Left colon (tissue), 2 donors: ENCODE measurements around the gene EAF1. TPM values are rescaled to one million over a fixed set of nuclear protein-coding genes. Genes with fewer than 3 reads are reported as not detected.
"Not testable (repeated sequence)": the region's sequence is repeated elsewhere in the genome, so short reads cannot be mapped to it uniquely, and the experiment has no call there.

Experiments used
- ATAC-seq: fragments of 200-7000 bp; cut with Tn5 transposase; one replicate; pipeline ENCODE4 v1.9.1; 2020; ENCODE audit warnings: mild to moderate bottlenecking, moderate library complexity
- DNase-seq, 2 donors: peaks; one replicate each; pipeline ENCODE4 v3.0.0-alpha.2; 2020
- intact Hi-C, 2 donors: fragments of 100-400 bp; cut with DNase I in 1 of 2; cut with micrococcal nuclease in 1 of 2; formaldehyde crosslinking; loops; one replicate each; pipeline versions ENCODE4 v1.11.2 to v1.14.0; 2022; cut with DNase I, micrococcal nuclease
- long read RNA-seq: library from polyadenylated mRNA; unstranded; transcript quantifications from one replicate; pipeline ENCODE4 v2.0.0, GENCODE V29; 2021
- total RNA-seq, 2 donors: library from RNA; stranded (reverse); fragmentation: NEBNext Ultra II Directional; extraction: Animal tissue kit (Norgen Biotek cat#: 25700); gene quantifications; one replicate each; pipeline ENCODE4 v1.2.1, GENCODE V29; 2021
- donor health status: DM: no; HTN: no; CAD: no.
- donor health status: DM: yes; HTN: yes; CAD: no.

The EAF1 gene
- 10 to 100 TPM; 21.4 to 22.4 TPM for total RNA-seq
- long read RNA-seq, full-length matches to known transcripts: 5 of 9 reads
- long read RNA-seq, partial matches to known transcripts: 1 of 9 reads
- long read RNA-seq, other reads (novel, unspliced or antisense): 3 of 9 reads

DNA sequence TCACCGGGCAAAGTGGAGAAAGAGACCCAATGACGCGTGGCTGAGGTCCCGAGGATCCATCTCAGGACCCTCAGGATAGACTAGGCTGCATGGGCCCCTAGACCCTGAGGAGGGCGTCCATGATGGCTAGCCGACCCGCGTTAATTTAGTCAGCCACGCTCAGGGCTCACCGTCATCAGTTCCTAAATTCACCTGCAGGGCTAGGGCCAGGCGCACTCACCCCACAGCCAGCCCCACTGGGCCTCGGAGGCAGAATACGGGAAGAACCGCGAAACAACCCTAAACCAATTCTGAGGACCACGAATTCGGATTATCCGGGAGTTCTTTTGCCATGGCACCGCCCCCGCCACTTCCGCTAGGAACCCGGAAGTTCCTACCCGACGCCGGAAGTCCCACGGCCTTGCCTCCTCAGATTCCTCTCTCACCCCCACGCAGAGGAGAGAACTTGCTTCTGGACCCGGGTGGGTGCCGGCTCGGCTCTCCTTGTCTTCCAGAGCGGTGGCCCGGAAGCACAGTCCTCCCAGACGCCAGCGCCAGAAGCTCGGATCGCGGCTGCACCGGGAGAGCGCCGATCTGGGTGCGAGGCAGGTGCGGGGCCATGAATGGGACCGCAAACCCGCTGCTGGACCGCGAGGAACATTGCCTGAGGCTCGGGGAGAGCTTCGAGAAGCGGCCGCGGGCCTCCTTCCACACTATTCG lies at the start of gene EAF1, which contains the start of gene METTL6:
Gene EAF1, plus strand, starts transcription at position 417 of the 699 bp plus-strand sequence. Its CDS starts 182 bp downstream, at position 599.
Gene METTL6, minus strand, starts transcription at position 363 of the 699 bp plus-strand sequence. CDS start 1,033 bp downstream, outside the sequence.
- intact Hi-C loops: no loop called here
- DNase-seq (peak; percentile 78 to 90), ATAC-seq (peak; percentile 94)

DNA sequence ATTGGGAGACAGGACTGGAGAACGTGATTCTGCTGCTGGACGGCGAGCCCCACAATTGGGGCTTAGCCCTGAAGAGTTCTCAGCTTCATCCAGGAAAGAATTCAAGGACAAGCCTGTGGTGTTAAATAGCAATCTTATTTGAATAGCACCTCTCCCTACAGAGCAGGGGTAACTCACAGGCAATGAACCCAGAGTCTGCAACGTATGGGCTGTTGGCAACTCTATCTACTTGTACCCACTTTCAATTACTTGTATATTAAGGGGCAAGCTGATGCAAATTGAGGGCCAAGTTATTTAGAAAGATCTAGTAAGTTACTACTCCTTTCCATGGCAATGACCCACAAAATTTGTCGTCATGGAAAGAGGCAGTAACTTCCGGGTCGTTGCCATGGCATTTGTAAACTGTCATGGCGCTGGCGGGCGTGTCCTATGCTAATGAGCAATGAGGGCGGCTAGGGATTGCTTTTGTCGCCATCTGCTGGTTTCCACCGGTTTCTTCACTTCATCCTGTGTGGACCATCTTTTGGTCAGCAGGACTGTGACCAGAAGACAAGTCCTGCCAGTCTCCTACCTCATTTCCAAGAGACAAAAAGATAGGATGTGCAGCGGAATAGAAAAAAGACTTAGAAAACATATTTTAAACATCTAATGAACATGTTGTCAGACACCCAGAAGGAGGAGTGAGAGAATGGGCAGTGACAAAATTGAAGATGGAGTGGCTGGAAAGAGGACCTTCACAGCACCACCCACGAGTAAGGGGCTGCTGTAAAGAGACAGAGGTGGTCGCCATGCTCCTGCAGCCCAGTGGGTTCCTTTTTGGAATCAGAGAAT lies 49.2 kb upstream of the EAF1 start:
- peak; percentile 91 for ATAC-seq
- intact Hi-C loops: loop anchor here in 1 of 2 donors (5.0 kb wide), 1 partner anchor 111 kb away; no protein-coding TSS in a partner anchor
- peak; percentile 95 to 96 for DNase-seq

DNA sequence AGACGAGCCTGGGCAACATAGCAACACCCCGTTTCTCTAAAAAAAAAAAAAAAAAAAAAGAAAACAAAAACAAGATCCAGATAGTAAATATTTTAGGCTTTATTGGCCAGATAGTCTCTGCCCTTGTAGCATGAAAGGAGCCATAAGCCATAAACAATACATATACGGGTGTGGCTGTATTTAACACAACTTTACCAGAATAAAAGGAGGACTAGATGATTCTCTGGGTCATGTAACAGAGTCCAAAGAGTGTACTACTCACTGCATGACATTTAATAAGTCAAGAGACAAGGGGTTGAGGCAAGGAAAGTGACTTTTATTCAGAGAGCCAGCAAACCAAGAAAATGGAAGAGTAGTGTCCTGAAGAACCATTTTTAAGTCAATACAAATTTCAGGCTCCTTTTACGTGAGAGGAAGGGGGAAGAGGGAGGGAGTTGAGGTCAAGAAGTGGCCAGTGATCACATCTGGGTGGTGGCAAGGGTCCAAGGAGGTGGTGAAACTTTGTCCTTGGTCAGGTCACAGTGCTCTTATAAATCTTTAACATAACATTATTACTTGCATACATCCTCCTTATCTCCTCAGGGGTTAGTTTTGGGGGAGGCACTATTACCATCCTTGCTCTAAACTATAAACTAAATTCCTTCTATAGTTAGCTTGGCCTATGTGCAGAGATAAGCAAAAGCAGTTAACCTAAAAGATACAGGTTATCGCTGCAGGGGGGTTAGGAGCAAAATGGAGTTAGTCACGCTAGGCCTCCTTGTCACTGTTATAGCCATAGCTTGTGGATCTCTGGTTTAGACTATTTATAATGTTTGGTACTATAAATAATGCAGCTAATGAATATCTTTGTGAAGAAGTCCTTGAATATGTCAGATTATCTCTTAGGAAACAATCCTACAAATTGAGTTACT lies 46.2 kb upstream of the EAF1 start:
- ATAC-seq (peak; percentile 76), DNase-seq (no peak)
- intact Hi-C loops: no loop called here

GRCh38 chr3:15382405-15382923 lies 44.9 kb upstream of the EAF1 start:
- no peak for ATAC-seq
- DNase-seq: no peak
- intact Hi-C loops: no loop called here

DNA sequence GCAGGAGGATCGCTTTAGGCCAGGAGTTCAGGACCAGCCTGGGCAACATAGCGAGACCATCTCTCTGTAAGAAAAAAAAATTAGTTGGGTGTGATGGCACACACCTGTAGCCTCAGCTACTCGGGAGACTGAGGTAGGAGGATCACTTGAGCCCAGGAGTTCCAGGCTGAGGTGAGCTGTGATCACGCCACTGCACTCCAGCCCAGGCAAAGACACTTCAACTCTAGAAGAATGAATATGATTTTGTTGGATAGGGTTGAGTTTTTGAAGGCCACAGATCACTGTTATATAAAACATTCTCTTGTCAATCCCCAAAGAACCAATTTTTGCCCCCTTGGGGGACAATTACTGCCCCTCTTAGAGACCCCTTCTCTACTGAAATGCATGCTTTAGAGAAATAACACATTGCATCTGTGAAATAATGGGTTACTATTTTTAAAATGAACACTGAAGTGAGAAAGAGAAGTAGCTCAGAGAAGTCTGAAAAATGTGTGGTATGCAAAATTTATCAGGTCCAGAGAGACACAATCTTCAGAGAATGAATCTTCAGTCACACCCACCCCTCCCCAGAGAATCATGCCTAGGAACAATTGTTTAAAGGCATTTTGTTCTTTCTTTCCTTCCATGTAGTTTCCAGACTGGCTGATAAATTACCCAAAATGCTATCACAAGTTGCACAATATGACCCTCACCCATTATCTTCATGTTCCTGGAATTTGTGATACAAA lies 42.7 kb upstream of the EAF1 start:
- ATAC-seq (no peak), DNase-seq (no peak)
- intact Hi-C loops: no loop called here

- DNase-seq, ATAC-seq: not testable (repeated sequence)
Measured at GRCh38 chr3:15385238-15385695, 42.1 kb upstream of the EAF1 start.

GRCh38 chr3:15385901-15386653 lies 41.3 kb upstream of the EAF1 start:
- ATAC-seq (peak; percentile 24), DNase-seq (no peak)
- intact Hi-C loops: no loop called here

More at GRCh38 chr3:15385238-15385695, 42.1 kb upstream of the EAF1 start:
- intact Hi-C loops: not testable (repeated sequence)

GRCh38 chr3:15386654-15386955 lies 40.8 kb upstream of the EAF1 start:
- peak; percentile 12 for ATAC-seq
- DNase-seq, intact Hi-C loops: not testable (repeated sequence)

- DNase-seq: no peak
- no peak for ATAC-seq
- intact Hi-C loops: no loop called here
Measured at GRCh38 chr3:15387171-15387581, 40.2 kb upstream of the EAF1 start.

- intact Hi-C loops: no loop called here
- ATAC-seq (no peak), DNase-seq (no peak)
Measured at GRCh38 chr3:15387735-15388134, 39.7 kb upstream of the EAF1 start.

- DNase-seq, intact Hi-C loops, ATAC-seq: not testable (repeated sequence)
Measured at GRCh38 chr3:15388335-15388734, 39.1 kb upstream of the EAF1 start.

- peak; percentile 66 for ATAC-seq
- no peak for DNase-seq
- intact Hi-C loops: no loop called here
Measured at GRCh38 chr3:15390460-15390859, 36.9 kb upstream of the EAF1 start.

DNA sequence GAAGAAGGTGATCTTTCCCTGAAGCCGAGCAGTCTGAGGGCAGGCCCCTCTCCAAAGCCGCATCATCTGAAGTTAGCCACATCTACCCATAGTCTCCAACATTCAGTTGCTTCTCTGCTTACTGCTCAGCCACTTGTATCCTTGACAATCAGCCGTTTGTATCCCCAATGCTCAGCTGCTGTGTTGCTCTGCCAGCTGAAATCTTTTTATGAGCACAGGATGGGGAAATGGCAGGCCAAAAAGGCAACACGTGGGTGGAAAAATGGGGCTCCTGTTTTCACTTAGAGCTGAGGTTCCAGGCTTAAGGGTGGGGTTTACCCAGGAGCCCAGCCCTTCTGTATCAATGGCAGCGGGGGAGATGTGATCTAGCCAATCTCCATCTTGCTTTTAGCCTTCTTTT lies 36.4 kb upstream of the EAF1 start:
- ATAC-seq (no peak), DNase-seq (no peak)
- intact Hi-C loops: no loop called here

DNA sequence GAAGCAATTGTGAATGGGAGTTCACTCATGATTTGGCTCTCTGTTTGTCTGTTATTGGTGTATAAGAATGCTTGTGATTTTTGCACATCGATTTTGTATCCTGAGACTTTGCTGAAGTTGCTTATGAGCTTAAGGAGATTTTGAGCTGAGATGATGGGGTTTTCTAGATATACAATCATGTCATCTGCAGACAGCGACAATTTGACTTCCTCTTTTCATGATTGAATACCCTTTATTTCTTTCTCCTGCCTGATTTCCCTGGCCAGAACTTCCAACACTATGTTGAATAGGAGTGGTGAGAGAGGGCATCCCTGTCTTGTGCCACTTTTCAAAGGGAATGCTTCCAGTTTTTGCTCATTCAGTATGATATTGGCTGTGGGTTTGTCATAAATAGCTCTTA lies 34.1 kb upstream of the EAF1 start:
- intact Hi-C loops, ATAC-seq, DNase-seq: not testable (repeated sequence)

GRCh38 chr3:15398731-15399133 lies 28.7 kb upstream of the EAF1 start:
- intact Hi-C loops, DNase-seq, ATAC-seq: not testable (repeated sequence)

DNA sequence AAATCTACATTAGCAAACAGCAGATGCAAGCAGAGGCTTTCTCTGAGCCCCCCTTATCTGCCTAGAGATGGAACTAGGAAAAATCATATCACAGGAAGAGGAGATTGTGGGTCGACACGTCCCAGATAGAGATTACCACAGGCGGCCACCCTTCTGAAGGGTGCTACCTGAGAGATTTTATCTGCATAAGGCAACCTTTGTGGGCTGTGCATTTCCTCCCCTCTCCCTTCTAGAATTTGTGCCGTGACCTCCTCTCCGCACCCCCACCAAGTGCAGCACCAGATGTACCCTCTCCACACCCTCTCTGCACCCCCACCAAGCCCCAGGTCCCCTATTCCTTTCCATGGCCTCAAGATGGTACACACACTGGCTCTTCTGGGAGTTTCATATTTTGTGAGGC lies 27.4 kb upstream of the EAF1 start:
- no peak for ATAC-seq
- intact Hi-C loops: loop anchor here in 1 of 2 donors (10.0 kb wide), 1 partner anchor 145 kb away; no protein-coding TSS in a partner anchor

GRCh38 chr3:15401936-15402335 lies 25.5 kb upstream of the EAF1 start:
- intact Hi-C loops: loop anchor here in 1 of 2 donors (10.0 kb wide), 1 partner anchor 147 kb away; no protein-coding TSS in a partner anchor
- no peak for DNase-seq
- no peak for ATAC-seq

More for the DNA sequence above, 27.4 kb upstream of the EAF1 start:
- DNase-seq: no peak
